ENCODE results near the gene DAGLA. TPM values are rescaled to one million over a fixed set of nuclear protein-coding genes. Genes with fewer than 3 reads are reported as not detected.
A peak's percentile ranks its signal among the peaks of the same experiment; 100 is the strongest.

The DAGLA gene
- total and polyA plus RNA-seq, 2 of the 13 experiments (the other 11 are each of a cell fraction or from before 2014, with no cell fraction given): 2.6 to 3.9 TPM

GRCh38 chr11:61747967-61748285 lies 67.7 kb downstream of the DAGLA start (continued):
- TF ChIP-seq PTBP1 (IDR thresholded peaks at IDR 0.05; ENCODE audit: low read depth, low read length, poor library complexity, severe bottlenecking) (no peak), ZNF83 (CRISPR knock-in tag; IDR thresholded peaks at IDR 0.05; ENCODE audit: borderline replicate concordance) (no peak), ZFP82 (CRISPR knock-in tag; IDR thresholded peaks at IDR 0.05; ENCODE audit: borderline replicate concordance) (no peak), RXRA (CRISPR knock-in tag; IDR thresholded peaks at IDR 0.05) (0 out of 2 replicates have a peak, but pooled peaks have one; percentile 6), RARG (CRISPR knock-in tag; IDR thresholded peaks at IDR 0.05; ENCODE audit: low read depth) (no peak), ZNF407 (CRISPR knock-in tag; IDR thresholded peaks at IDR 0.05; ENCODE audit: not compliant biosample characterization) (no peak), ZNF552 (CRISPR knock-in tag; IDR thresholded peaks at IDR 0.05; ENCODE audit: borderline replicate concordance) (no peak), ZIK1 (CRISPR knock-in tag; IDR thresholded peaks at IDR 0.05; ENCODE audit: borderline replicate concordance, low read depth) (no peak), ZKSCAN8 (CRISPR knock-in tag; IDR thresholded peaks at IDR 0.05; ENCODE audit: borderline replicate concordance) (no peak), ELF3 (CRISPR knock-in tag; IDR thresholded peaks at IDR 0.05) (no peak), ZNF496 (CRISPR knock-in tag; IDR thresholded peaks at IDR 0.05; ENCODE audit: insufficient replicate concordance) (no peak), HNRNPH1 (optimal IDR thresholded peaks at IDR 0.05; ENCODE audit: low read depth, low read length) (no peak), ELF4 (CRISPR knock-in tag; IDR thresholded peaks at IDR 0.05; ENCODE audit: borderline replicate concordance) (no peak), ZFYVE20 (CRISPR knock-in tag; IDR thresholded peaks at IDR 0.05; ENCODE audit: borderline replicate concordance, low read depth) (no peak), ZFP36 (IDR thresholded peaks at IDR 0.05; ENCODE audit: borderline replicate concordance, low read depth, low read length, partially characterized antibody) (no peak), NBN (conservative IDR thresholded peaks at IDR 0.05) (no peak), POGZ (CRISPR knock-in tag; IDR thresholded peaks at IDR 0.05) (no peak), POLR2AphosphoS5 (IDR thresholded peaks at IDR 0.05; ENCODE audit: low read depth, low read length) (no peak), PATZ1 (CRISPR knock-in tag; IDR thresholded peaks at IDR 0.05) (no peak), GATAD1 (CRISPR knock-in tag; IDR thresholded peaks at IDR 0.05) (no peak)
- TF ChIP-seq, protein P1, sequence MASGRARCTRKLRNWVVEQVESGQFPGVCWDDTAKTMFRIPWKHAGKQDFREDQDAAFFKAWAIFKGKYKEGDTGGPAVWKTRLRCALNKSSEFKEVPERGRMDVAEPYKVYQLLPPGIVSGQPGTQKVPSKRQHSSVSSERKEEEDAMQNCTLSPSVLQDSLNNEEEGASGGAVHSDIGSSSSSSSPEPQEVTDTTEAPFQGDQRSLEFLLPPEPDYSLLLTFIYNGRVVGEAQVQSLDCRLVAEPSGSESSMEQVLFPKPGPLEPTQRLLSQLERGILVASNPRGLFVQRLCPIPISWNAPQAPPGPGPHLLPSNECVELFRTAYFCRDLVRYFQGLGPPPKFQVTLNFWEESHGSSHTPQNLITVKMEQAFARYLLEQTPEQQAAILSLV (CRISPR knock-in tag; IDR thresholded peaks at IDR 0.05; ENCODE audit: borderline replicate concordance): no peak
